Thymus (tissue), 11 donors: ENCODE results near the gene ZPBP. TPM values are rescaled to one million over a fixed set of nuclear protein-coding genes. Genes with fewer than 3 reads are reported as not detected.

Source experiments
- DNase-seq, 9 donors: peaks; one replicate each; pipeline ENCODE4 v3.0.0-alpha.2; 2013; ENCODE audit warnings: low spot score in 9 of 9, low read depth in 6 of 9, missing footprints in 1 of 9
- H3K27ac ChIP-seq, 2 donors: one replicate each; pipeline ENCODE4 v1.5.1; 2013; ENCODE audit warnings: control low read depth in 1 of 2, low read depth in 1 of 2, low read length in 1 of 2, mild to moderate bottlenecking in 1 of 2, moderate library complexity in 1 of 2
- H3K27me3 ChIP-seq, 2 donors: one replicate each; pipeline ENCODE4 v1.5.1; 2013; ENCODE audit warnings: low read length in 1 of 2; ENCODE audit not compliant: control insufficient read depth in 2 of 2, insufficient read depth in 1 of 2
- H3K36me3 ChIP-seq, 2 donors: one replicate each; pipeline ENCODE4 v1.5.1; 2013; ENCODE audit warnings: low read length in 1 of 2, mild to moderate bottlenecking in 1 of 2, moderate library complexity in 1 of 2; ENCODE audit not compliant: control insufficient read depth in 2 of 2, insufficient read depth in 2 of 2
- H3K4me1 ChIP-seq, 2 donors: one replicate each; pipeline ENCODE4 v1.5.1; 2013; ENCODE audit warnings: low read length in 2 of 2; ENCODE audit not compliant: control insufficient read depth in 2 of 2, insufficient read depth in 2 of 2
- H3K4me3 ChIP-seq, 2 donors: one replicate each; pipeline ENCODE4 v1.5.1; 2013; ENCODE audit warnings: low read length in 2 of 2, control low read depth in 1 of 2, mild to moderate bottlenecking in 1 of 2
- H3K9me3 ChIP-seq, 2 donors: one replicate each; pipeline ENCODE4 v1.5.1; 2013; ENCODE audit warnings: low read length in 1 of 2, mild to moderate bottlenecking in 1 of 2; ENCODE audit not compliant: control insufficient read depth in 2 of 2, insufficient read depth in 1 of 2
- WGBS: extraction: QIAGEN DNeasy Blood & Tissue Kit; methylation state at CpG from one replicate; pipeline ENCODE4 v1.1.7; 2013; 5-methylcytosine and 5-hydroxymethylcytosine counted together
- polyA plus RNA-seq: library from polyadenylated mRNA; stranded (reverse); fragments of 200-250 nt; gene quantifications from one replicate; pipeline ENCODE4 v1.2.3, GENCODE V29; 2013
- total RNA-seq: library from RNA; stranded (reverse); fragments of 120-200 nt; gene quantifications from one replicate; pipeline ENCODE4 v1.2.4, GENCODE V29; 2013
- donor health status: healthy.

Gene ZPBP
- total and polyA plus RNA-seq, 2 donors, result 0.05 to 0.14 TPM

DNA sequence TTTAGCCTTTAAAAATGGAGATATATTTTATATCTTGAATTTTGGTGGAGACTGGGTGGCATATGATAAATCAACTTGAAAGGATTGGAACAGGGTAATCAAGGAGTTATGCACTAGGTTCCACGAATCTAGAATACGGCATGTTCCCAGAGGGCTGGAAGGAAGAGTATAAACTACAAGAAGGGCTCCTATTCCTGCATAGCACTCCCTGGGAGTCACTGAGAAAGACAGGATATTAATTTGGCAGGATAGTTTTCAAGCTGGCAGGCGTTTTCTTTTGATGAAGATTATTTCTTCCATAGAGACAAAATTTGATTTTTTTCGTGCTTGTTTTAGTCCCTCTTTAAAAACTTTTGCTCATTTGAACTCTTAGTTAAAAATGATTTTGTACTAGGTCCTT, 199.9 kb downstream of the ZPBP start:
- no peak overlapping the region for H3K27ac ChIP-seq
- no peak for DNase-seq
- WGBS, result 87% methylated on average over 4 of the region's 4 CpGs
- no peak overlapping the region for H3K4me3 ChIP-seq
- no peaks in the 10 kb centered on the region for H3K9me3 ChIP-seq
- H3K36me3 ChIP-seq, result no peaks in the 10 kb centered on the region
- no peaks in the 10 kb centered on the region for H3K27me3 ChIP-seq
- no peaks in the 10 kb centered on the region for H3K4me1 ChIP-seq

DNA sequence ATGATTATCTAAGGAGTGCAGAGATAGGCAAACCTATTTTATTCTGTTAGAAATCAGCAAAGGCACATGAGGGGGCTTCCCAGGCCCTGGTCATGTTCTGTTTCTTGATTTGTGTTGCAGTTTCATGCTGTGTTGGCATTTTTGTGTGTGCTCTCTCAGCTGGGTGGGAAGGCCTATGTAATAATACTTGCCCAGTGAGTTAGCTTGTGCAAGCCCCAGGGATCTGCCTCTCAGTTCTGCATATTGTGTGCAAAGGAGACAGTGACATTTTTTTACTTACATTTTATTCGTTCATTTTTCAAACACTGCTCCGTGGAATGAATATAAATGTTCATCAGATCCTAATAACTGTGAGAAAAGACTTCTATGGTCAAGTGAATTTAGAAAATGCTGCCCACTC, 200.6 kb downstream of the ZPBP start:
- no peaks in the 10 kb centered on the region for H3K9me3 ChIP-seq
- H3K4me1 ChIP-seq, result no peaks in the 10 kb centered on the region
- H3K4me3 ChIP-seq, result no peak overlapping the region
- no peak overlapping the region for H3K27ac ChIP-seq
- H3K27me3 ChIP-seq, result no peaks in the 10 kb centered on the region
- DNase-seq, result no peak
- H3K36me3 ChIP-seq, result no peaks in the 10 kb centered on the region
- 90% methylated on average over 2 of the region's 2 CpGs for WGBS

Other genes with a start within 250 kb of the ZPBP start
- gene IKZF1, start 211.5 kb upstream of the ZPBP start, total RNA-seq, result 124 TPM
- gene IKZF1, start 211.5 kb upstream of the ZPBP start, polyA plus RNA-seq, result 99.0 TPM